Measurements from ENCODE around the gene YIPF2. TPM values are rescaled to one million over a fixed set of nuclear protein-coding genes. Genes with fewer than 3 reads are reported as not detected.
"Not testable (repeated sequence)": the region's sequence is repeated elsewhere in the genome, so short reads cannot be mapped to it uniquely, and the experiment has no call there.

YIPF2 gene
- total and polyA plus RNA-seq, 4 donors: 30.1 to 41.8 (median 38.8) TPM

DNA sequence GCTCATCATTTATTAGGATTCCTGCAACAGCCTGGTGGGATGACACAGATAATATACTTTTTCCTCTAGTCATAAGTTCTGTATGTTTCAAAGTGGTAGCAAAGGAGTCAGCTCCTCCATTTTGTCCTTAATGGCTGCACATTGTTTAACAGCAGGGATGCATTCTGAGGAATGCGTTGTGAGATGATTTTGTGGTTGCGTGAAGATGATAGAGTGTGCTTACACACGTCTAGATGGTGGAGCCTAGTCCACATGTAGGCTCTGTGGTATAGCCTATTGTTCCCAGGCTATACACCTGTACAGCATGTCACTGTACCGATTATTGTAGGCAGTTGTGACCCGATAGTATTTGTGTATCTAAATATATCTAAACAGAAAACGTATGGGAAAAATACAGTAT is 37.0 kb upstream of the YIPF2 start:
- Histone ChIP-seq H3K27ac (ENCODE audit: low read depth in 1 of 2, low read length in 2 of 2) (no peak overlapping the region), H3K4me1 (ENCODE audit: control insufficient read depth in 1 of 2, insufficient read depth in 2 of 2, low read length in 2 of 2) (no peaks in the 10 kb centered on the region), H3K4me3 (ENCODE audit: low read length in 2 of 2) (no peak overlapping the region), H3K36me3 (ENCODE audit: control insufficient read depth in 1 of 2, insufficient read depth in 2 of 2, low read length in 1 of 2) (no peaks in the 10 kb centered on the region), H3K9me3 (ENCODE audit: control insufficient read depth, low read length) (no peaks in the 10 kb centered on the region), H3K27me3 (ENCODE audit: control insufficient read depth in 1 of 2, insufficient read depth in 2 of 2, low read length in 1 of 2) (no peaks in the 10 kb centered on the region)
- ATAC-seq (ENCODE audit: low FRiP score) (no peak), DNase-seq (no peak)
- WGBS, 2 donors: 77 to 85% methylated on average over 6 of the region's 6 CpGs
- intact Hi-C loops (cut with DNase I): no loop called here

DNA sequence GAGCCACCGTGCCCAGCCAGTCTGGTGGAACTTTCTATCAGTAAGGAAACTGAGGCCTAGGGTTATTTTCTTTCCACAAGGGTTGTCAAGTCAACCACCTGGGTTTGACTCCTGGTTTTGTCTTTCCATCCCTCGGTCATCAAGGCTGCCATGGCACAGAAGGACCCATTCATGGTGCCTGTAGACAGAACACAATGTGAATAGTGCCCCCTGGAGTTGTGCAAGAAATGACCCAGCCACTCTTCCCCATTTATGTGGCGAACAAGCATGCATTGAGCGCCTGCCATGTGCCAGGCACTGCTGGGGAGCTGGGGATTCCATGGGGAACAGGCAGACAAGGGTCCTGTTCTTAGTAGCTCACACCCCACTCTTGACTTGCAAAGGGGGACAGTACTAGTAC is 36.5 kb upstream of the YIPF2 start:
- ATAC-seq (ENCODE audit: low FRiP score) (no peak), DNase-seq (no peak)
- H3K36me3 ChIP-seq (ENCODE audit: control insufficient read depth in 1 of 2, insufficient read depth in 2 of 2, low read length in 1 of 2): no peaks in the 10 kb centered on the region
- intact Hi-C loops (cut with DNase I): no loop called here
- H3K27me3 ChIP-seq (ENCODE audit: control insufficient read depth in 1 of 2, insufficient read depth in 2 of 2, low read length in 1 of 2): no peaks in the 10 kb centered on the region
- WGBS, 2 donors: 95 to 97% methylated on average over 4 of the region's 4 CpGs
- H3K4me1 ChIP-seq (ENCODE audit: control insufficient read depth in 1 of 2, insufficient read depth in 2 of 2, low read length in 2 of 2): no peaks in the 10 kb centered on the region
- no peak overlapping the region for H3K4me3 ChIP-seq (ENCODE audit: low read length in 2 of 2)
- no peaks in the 10 kb centered on the region for H3K9me3 ChIP-seq (ENCODE audit: control insufficient read depth, low read length)
- H3K27ac ChIP-seq (ENCODE audit: low read depth in 1 of 2, low read length in 2 of 2): no peak overlapping the region

DNA sequence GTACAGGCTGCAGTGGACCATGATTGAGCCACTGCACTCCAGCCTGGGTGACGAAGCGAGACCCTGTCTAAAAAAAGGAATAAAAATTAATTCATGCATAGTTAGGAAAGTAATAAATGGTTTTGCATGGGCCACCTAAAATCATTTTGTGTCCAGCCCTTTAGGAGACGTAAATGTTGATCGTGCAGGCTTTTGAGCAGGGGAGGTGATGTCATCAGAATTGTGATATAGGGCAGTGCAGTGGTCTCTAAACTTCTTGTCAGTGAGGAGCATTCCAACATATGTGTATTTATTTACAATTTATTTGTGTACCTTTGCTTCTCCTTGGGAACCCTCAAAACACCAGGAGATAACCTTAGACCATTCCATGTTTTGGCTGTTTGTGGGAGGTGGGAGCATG is 35.4 kb upstream of the YIPF2 start:
- Histone ChIP-seq H3K27ac (ENCODE audit: low read depth in 1 of 2, low read length in 2 of 2) (no peak overlapping the region), H3K4me3 (ENCODE audit: low read length in 2 of 2) (no peak overlapping the region), H3K36me3 (ENCODE audit: control insufficient read depth in 1 of 2, insufficient read depth in 2 of 2, low read length in 1 of 2) (no peaks in the 10 kb centered on the region), H3K4me1 (ENCODE audit: control insufficient read depth in 1 of 2, insufficient read depth in 2 of 2, low read length in 2 of 2) (no peaks in the 10 kb centered on the region), H3K9me3 (ENCODE audit: control insufficient read depth, low read length) (no peaks in the 10 kb centered on the region), H3K27me3 (ENCODE audit: control insufficient read depth in 1 of 2, insufficient read depth in 2 of 2, low read length in 1 of 2) (no peaks in the 10 kb centered on the region)
- ATAC-seq (ENCODE audit: low FRiP score): no peak
- intact Hi-C loops (cut with DNase I): no loop called here
- DNase-seq: no peak
- WGBS, 2 donors: 70 to 74% methylated on average over 4 of the region's 4 CpGs

DNA sequence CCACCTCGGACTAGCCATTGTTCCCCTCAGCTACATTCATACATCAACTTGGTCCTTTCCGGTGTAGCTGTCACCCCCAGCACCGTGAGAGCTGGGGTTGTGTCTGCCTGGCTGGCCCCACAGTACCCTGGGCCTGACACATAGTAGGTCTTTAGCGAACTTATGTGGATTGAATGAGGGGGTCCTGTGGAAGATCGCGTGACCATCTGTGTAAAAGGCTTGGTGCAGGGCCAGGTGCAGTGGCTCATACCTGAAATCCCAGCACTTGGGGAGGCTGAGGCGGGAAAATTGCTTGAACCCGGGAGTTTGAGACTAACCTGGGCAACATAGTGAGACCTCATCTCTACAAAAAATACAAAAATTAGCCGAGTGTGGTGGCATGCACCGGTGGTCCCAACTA is 34.4 kb upstream of the YIPF2 start:
- Histone ChIP-seq H3K27me3 (ENCODE audit: control insufficient read depth in 1 of 2, insufficient read depth in 2 of 2, low read length in 1 of 2) (no peaks in the 10 kb centered on the region), H3K4me1 (ENCODE audit: control insufficient read depth in 1 of 2, insufficient read depth in 2 of 2, low read length in 2 of 2) (no peaks in the 10 kb centered on the region), H3K36me3 (ENCODE audit: control insufficient read depth in 1 of 2, insufficient read depth in 2 of 2, low read length in 1 of 2) (no peaks in the 10 kb centered on the region), H3K27ac (ENCODE audit: low read depth in 1 of 2, low read length in 2 of 2) (no peak overlapping the region), H3K9me3 (ENCODE audit: control insufficient read depth, low read length) (no peaks in the 10 kb centered on the region), H3K4me3 (ENCODE audit: low read length in 2 of 2) (no peak overlapping the region)
- no peak for DNase-seq
- ATAC-seq (ENCODE audit: low FRiP score): no peak
- 86% methylated on average over 10 of the region's 10 CpGs for WGBS, 2 donors
- intact Hi-C loops (cut with DNase I): no loop called here

DNA sequence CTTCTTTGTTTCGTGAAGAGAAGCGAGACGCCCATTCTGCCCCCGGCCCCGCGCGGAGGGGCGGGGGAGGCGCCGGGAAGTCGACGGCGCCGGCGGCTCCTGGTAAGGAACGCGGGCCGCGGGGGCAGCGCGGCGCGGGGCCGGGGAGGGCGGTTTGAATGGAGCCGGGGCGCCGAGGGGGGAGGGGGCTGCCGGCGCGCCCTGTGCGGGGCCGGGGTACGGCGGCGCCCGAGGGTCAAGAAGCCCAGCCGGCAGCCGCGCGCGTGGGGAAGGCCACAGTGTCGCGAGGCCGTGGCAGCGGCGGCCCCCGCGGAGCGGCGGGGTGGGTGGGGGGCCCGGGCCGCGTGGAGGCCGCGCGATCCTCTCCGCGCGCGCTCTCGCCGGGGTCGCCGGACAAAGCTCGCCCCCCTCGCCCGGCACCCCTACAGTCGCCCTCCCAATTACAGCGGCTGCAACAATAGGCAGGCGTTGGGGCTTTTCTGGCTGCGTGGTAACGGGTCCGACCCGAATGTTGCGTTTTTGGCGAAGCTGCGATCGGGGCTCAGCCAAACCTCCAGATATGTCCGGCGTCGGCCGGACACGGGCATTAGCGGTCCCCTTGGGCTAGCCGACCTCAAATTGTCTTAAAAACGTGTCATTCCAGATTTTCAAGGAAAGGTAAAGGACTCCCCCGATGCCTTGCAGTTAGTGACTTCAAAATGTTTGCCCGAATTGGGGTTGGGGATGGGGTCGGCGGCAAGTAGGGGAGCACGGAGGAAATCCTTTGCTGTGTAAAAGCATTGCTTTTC is 32.8 kb upstream of the YIPF2 start:
- Histone ChIP-seq H3K4me3 (ENCODE audit: low read length in 2 of 2) (peak overlapping the region; percentile 50 to 94), H3K27ac (ENCODE audit: low read depth in 1 of 2, low read length in 2 of 2) (no peak overlapping the region), H3K36me3 (ENCODE audit: control insufficient read depth in 1 of 2, insufficient read depth in 2 of 2, low read length in 1 of 2) (no peaks in the 10 kb centered on the region), H3K4me1 (ENCODE audit: control insufficient read depth in 1 of 2, insufficient read depth in 2 of 2, low read length in 2 of 2) (no peaks in the 10 kb centered on the region), H3K27me3 (ENCODE audit: control insufficient read depth in 1 of 2, insufficient read depth in 2 of 2, low read length in 1 of 2) (no peaks in the 10 kb centered on the region), H3K9me3 (ENCODE audit: control insufficient read depth, low read length) (no peaks in the 10 kb centered on the region)
- DNase-seq (peak; percentile 60 to 83), ATAC-seq (ENCODE audit: low FRiP score) (peak; percentile 80)
- intact Hi-C loops (cut with DNase I): loop anchor here in 1 of 2 donors (1.0 kb wide), 1 partner anchor 14 kb away; no protein-coding TSS in a partner anchor
- WGBS, 2 donors: 0 to 1% methylated on average over 31 to 92 of the region's 92 CpGs

DNA sequence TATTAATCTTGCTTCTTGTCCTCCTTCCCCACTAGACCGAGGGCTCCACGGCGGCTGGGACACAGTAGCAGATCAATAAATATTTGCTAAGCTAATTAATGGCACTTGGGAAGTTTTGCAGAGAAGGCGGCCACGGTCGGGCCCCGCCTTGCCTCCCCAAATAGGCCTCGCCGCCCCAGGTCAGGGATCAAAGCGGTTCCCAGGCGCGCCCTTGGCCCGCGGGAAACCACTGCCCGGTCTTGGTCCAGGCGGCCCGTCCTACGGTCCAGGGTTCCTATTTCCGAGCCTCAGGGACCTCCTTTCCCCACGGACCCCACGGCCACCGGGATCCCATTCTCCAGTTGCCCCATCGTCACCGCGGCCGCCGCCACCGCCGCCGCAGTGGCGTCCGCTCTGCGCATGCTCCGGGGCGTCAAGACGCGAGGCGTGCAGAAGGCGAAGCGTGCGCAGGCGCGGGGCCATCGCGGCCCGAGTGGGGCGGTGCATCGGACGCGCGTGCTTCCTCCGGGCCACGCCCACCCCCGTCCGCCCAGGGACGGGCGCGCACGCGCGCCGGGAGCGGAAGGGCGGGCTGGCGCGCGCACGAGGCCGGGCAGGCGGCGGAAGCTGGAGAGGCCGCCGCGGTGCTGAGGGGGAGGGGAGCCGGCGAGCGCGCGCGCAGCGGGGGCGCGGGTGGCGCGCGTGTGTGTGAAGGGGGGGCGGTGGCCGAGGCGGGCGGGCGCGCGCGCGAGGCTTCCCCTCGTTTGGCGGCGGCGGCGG is 32.1 kb upstream of the YIPF2 start, which contains the start of gene SMARCA4:
Gene SMARCA4, plus strand, starts transcription at position 717 of the 759 bp plus-strand sequence. CDS start 23,122 bp downstream, outside the sequence.
- intact Hi-C loops (cut with DNase I): loop anchor here in 1 of 2 donors (1.0 kb wide), 1 partner anchor 15 kb away; no protein-coding TSS in a partner anchor
- peak; percentile 98 to 99 for DNase-seq
- Histone ChIP-seq H3K4me3 (ENCODE audit: low read length in 2 of 2) (peak within 1 kb of the TSS; percentile 50 to 94), H3K27ac (ENCODE audit: low read depth in 1 of 2, low read length in 2 of 2) (peak within 1 kb of the TSS in 1 of 2 donors; percentile 72), H3K36me3 (ENCODE audit: control insufficient read depth in 1 of 2, insufficient read depth in 2 of 2, low read length in 1 of 2) (no peaks in the 10 kb centered on the region), H3K4me1 (ENCODE audit: control insufficient read depth in 1 of 2, insufficient read depth in 2 of 2, low read length in 2 of 2) (no peaks in the 10 kb centered on the region), H3K27me3 (ENCODE audit: control insufficient read depth in 1 of 2, insufficient read depth in 2 of 2, low read length in 1 of 2) (no peaks in the 10 kb centered on the region), H3K9me3 (ENCODE audit: control insufficient read depth, low read length) (no peaks in the 10 kb centered on the region)
- 0% methylated on average over 55 to 100 of the region's 100 CpGs for WGBS, 2 donors
- peak; percentile 97 for ATAC-seq (ENCODE audit: low FRiP score)

DNA sequence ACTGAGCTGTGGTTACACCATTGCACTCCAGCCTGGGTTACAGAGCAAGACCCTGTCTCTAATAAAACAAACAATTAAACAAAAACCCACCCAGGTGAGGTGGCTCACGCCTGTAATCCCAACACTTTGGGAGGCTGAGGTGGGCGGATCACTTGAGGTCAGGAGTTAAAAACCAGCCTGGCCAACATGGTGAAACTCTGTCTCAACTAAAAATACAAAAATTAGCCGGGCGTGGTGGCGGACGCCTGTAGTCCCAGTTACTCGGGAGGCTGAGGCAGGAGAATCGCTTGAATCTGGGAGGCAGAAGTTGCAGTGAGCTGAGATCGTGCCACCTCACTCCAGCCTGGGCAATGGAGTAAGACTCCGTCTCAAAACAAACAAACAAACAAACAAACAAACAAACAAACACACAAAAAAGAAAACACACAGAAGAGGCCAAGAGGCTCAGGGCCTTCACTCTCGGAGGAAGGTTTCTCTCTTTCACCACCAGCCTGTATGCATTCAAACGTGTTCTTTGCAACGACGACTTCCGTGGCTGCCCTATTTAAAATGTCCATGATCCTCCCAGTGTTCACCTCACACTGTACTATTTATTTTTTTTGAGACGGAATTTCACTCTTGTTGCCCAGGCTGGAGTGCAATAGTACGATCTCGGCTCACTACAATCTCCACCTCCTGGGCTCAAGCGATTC is 31.0 kb upstream of the YIPF2 start:
- H3K4me1 ChIP-seq (ENCODE audit: control insufficient read depth in 1 of 2, insufficient read depth in 2 of 2, low read length in 2 of 2); H3K27ac ChIP-seq (ENCODE audit: low read depth in 1 of 2, low read length in 2 of 2); H3K4me3 ChIP-seq (ENCODE audit: low read length in 2 of 2); intact Hi-C loops (cut with DNase I); ATAC-seq (ENCODE audit: low FRiP score); H3K36me3 ChIP-seq (ENCODE audit: control insufficient read depth in 1 of 2, insufficient read depth in 2 of 2, low read length in 1 of 2); H3K9me3 ChIP-seq (ENCODE audit: control insufficient read depth, low read length); DNase-seq; H3K27me3 ChIP-seq (ENCODE audit: control insufficient read depth in 1 of 2, insufficient read depth in 2 of 2, low read length in 1 of 2): not testable (repeated sequence)
- 92 to 95% methylated on average over 19 of the region's 19 CpGs for WGBS, 2 donors

DNA sequence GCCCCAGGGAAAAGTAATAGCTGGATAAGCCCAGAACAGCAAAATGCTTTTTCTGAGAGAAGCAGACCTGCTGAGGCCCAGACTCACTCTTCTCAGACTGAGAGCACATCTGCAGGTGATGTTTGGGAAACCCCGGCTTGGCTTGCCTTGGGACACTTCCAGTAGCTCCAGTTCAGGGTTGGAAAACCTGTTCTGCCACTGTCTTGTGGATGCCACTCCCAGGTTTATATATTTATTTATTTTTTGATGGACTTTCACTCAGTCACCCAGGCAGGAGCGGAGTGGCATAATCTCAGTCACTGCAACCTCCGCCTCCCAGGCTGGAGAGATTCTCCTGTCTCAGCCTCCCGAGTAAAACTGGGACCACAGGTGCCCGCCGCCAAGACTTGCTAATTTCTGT is 24.4 kb upstream of the YIPF2 start:
- intact Hi-C loops (cut with DNase I): no loop called here
- no peak overlapping the region for H3K27ac ChIP-seq (ENCODE audit: low read depth in 1 of 2, low read length in 2 of 2)
- 90 to 91% methylated on average over 6 of the region's 6 CpGs for WGBS, 2 donors

More for the DNA sequence above, 24.4 kb upstream of the YIPF2 start:
- ATAC-seq (ENCODE audit: low FRiP score): no peak
- Histone ChIP-seq H3K9me3 (ENCODE audit: control insufficient read depth, low read length) (no peaks in the 10 kb centered on the region), H3K36me3 (ENCODE audit: control insufficient read depth in 1 of 2, insufficient read depth in 2 of 2, low read length in 1 of 2) (no peaks in the 10 kb centered on the region), H3K27me3 (ENCODE audit: control insufficient read depth in 1 of 2, insufficient read depth in 2 of 2, low read length in 1 of 2) (no peaks in the 10 kb centered on the region), H3K4me1 (ENCODE audit: control insufficient read depth in 1 of 2, insufficient read depth in 2 of 2, low read length in 2 of 2) (no peaks in the 10 kb centered on the region), H3K4me3 (ENCODE audit: low read length in 2 of 2) (no peak overlapping the region)
- no peak for DNase-seq
